Smooth muscle cell of the brain vasculature (primary cell): ENCODE results near the gene AJAP1.

Experiments
- DNase-seq: peaks from one replicate; pipeline ENCODE4 v3.0.0-alpha.2; 2012; ENCODE audit warnings: low read depth, low spot score

The AJAP1 gene

DNA sequence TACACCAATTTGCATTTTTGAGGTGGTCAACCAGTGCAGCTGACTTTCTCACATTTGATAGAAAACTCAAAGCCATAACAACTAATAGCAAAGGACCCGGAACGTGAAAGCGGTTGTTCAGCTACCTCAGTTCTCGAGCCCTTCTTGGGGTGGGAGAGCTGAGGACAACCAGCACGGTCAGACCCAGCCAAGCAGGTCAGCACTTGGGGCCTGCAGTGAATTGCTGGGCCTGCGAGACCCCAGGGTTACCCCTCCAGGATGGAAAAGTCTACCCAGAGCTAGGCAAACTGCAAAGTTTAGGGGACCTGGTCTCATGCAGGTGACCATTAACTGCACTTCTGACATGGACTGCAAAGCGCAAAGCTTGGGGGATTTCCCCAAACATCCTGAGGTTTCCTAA lies 23.8 kb upstream of the AJAP1 start:
- no peak for DNase-seq

- no peak for DNase-seq
These were observed 23.1 kb upstream of the AJAP1 start for GRCh38 chr1:4631321-4631720.

DNA sequence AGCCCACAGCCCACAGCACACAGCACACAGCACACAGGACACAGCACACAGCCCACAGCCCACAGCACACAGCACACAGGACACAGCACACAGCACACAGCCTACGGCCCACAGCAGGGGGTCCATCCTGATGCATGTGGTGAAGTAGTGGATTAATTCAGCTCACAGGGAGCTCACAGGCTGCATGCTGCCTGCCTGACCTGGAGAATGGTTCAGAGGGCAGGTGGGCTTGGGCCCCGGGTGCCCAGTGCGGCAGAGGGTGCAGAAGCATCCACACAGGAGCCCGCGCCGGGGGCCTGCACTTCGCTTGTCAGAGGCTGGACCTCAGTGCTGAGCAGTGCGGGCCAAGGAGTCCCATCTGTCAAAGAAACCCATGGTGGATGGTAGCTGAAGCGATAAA lies 21.1 kb upstream of the AJAP1 start:
- no peak for DNase-seq

DNA sequence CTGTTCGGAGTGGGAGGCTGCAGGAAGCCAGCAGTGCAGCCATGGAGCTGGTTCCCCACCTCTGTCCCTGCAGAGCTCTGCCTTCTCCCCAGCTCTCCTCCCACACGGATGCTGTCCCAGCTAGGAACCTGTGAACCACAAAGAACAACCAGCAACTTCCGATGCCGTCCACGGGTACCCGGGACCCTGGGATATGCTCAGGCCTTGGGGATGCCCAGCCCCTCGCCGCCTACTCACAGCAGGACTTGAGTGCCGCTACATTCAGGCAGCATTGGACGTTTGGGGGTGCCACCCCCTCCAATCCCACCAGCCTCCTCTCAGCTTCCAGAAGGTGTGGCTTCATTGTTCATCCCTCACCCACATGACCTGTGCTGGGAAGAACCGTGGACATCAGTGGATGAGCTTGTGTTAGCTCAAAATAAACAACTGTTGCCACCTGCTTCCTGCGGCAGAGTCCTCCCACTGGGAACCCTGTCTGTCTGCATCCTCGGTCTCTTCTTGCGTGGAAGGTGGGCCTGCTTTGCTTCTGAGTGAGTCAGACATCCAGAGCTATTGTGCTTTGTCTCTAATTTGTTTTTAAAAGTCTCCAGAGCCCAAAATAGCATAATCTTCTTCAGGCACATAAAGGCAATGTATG lies 20.1 kb upstream of the AJAP1 start:
- DNase-seq = no peak

- DNase-seq = no peak
These were observed 19.5 kb upstream of the AJAP1 start for GRCh38 chr1:4634793-4635406.

DNA sequence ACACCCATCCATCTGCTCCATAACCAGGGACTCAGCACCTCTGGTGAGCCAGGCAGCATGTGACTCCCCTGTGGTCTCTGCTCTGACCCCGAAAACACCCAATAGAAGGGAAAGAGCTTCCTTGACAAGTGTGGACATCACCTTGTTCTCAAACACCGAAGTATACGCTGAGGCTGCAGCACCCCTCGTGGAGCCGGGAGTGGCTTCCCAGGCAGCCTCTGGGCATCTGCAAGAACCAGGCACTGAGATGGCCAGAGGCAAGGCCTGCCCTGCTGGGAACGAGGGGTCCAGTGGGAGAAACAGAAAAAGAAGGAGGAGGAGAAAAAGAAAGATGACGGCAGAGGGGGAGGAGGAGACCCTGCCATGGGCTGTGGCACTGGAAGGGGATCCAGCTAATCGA lies 18.2 kb upstream of the AJAP1 start:
- no peak for DNase-seq

GRCh38 chr1:4636644-4637380 lies 17.6 kb upstream of the AJAP1 start:
- no peak for DNase-seq

GRCh38 chr1:4637616-4638344 lies 16.6 kb upstream of the AJAP1 start:
- no peak for DNase-seq

- DNase-seq = no peak
These were observed 16.1 kb upstream of the AJAP1 start for GRCh38 chr1:4638345-4638729.

- no peak for DNase-seq
These were observed 13.5 kb upstream of the AJAP1 start for GRCh38 chr1:4640931-4641330.

GRCh38 chr1:4647391-4647790 lies 7.0 kb upstream of the AJAP1 start:
- DNase-seq = no peak

DNA sequence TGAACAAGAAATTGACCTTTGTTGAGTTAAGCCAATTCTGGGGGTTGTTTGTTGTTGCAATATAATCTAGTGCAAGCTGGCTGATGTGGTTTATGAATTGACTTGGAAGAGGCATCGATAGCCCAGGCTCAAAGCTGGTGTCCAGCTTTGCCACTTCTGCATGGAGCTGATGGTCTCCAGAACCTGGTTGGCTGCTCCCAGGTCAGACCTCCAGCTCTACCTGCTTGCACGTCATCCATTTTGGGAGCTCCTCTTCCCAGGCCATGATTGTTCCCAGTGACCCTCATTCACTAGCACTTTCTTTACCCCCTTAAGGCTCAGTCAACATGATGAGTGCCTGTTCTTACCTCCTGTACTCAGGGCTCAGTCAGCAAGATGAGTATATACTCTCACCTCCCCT lies 5.8 kb upstream of the AJAP1 start:
- DNase-seq = no peak

- no peak for DNase-seq
These were observed 3.9 kb upstream of the AJAP1 start for GRCh38 chr1:4650481-4650880.

DNA sequence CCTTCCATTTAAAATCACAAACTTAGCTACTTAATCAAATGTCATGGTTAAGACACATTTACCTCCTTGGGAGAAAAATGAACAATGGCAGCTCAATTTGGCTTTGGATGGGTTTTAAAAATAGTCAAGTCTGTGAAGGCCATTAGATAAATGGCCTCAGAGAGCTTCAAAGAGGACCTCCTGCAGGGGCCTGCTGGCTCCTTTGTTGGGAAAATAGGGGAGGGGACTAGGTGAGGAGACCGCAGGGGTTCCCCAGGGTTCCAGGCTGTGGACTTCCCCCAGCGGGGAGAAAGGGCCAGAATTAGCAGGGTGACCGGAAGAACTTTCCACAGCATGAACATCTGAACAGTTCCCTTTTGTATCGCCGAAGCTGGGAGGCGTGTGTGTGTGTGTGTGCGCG lies 3.4 kb upstream of the AJAP1 start:
- no peak for DNase-seq

- no peak for DNase-seq
These were observed 1.6 kb upstream of the AJAP1 start for GRCh38 chr1:4652631-4653327.

GRCh38 chr1:4653328-4653660 lies 1.1 kb upstream of the AJAP1 start:
- no peak for DNase-seq

DNA sequence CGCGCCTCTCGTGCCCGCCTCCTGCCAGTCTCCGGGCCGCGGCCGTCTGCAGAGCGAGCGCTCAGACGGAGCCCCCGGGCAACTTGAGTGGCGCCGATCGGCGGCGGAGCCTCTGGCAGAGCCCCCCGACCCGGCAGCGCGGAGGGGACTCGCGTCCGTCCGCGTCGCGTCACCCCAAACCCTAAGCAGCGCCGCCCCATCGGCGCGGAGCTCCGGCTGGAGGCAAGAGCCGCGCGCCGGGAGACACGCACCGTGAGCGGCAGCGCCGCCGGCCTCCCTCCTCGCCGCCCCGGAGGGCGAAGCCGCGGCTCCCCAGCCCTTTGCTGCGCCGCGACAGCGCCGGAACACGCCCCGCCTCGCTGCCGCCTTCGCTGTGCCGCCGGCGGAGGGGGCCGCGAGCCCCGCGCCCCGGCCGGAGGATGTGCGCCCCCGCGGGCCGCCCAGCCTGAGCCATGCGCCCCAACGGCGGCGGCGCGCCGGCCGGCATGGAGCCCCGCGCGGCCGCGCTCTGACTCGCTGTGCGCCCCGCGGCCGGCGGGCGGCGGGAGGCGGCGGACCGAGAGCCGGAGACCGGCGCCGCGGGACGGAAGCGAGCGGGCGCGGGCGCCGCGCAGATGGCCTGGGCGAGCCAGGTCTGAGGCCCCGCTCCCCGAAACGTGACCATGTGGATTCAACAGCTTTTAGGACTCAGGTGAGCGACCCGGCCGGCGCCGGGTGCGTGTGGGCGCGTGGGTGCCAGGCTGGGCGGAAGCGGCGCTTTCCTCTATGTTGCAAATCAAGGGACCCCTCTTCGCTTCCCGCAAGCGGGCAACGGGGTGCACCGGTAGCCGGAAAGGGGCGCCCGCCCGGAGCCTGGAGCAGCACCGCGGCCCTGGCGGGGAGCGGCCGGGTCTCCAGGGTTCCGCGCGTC lies 610 bp downstream of the AJAP1 start:
- DNase-seq = no peak

DNA sequence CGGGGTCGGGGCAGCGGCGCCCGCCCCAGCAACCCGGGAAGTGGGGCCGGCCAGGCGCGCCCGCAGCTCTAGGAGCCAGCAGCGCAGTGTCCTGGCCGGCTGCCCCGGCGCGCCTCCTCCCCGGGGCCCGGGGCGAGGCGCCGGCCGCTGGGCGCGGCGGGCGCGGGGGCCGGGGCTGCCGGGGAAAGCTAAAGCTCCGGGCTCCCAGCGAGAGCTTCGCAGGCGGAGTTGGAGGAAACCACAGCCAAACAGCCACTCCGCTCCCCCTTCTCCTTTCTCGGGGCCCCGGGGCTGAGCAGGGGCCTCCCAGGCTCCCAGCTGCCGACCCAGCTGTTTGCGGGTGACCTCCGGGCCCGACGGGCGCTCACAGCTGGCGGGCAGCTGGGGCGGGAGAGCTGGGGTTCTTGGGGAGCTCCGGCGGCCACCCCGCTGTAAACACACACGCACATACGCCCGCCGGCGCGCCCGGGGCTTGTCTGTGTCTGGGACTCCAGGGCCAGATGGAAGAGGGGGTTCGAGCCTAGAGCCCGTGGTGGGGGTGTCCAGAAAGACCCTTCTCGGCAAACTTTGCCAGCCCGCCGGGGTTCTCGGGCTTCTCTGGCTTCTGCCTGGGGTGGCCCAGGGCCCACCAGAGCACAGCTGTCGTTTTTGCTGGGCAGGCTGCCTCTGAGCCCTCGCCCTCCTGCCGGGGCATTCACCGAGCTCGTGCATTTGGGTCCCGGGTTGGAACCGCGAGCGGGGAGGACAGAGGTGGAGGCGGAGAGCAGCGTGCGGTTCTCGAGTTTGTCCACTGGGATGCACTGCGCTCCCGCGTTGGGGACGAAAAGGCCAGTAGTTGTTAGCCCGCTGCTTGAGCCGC lies 1.5 kb downstream of the AJAP1 start:
- no peak for DNase-seq

DNA sequence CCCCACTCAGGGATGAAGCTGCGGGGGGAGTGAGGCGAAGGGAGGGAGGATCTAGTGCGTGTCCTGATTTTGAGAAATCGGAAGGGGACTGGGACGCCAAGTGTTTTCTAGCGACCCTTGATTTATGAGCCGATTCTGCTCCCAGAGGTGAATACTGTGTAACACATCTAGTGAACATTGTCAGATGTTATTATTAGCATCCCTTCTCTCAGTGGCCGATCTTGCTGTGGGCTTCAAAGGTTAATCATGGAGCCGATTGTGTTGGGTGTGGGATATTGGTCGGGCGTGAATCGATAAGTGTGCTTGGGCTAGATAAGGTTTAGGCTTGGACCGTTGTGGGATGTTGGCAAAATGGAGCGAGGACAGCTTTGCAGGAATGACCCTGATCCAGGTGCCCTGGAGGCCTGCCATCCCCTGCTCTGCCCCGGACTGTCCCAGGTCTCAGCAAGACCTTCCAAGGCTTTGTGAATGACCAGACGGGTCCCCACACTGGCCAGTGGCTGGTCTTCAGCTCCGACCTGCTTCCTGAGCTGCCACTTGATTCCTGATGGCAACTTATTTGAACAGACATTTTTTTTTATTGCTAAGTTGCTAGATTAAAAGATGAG lies 2.2 kb downstream of the AJAP1 start:
- no peak for DNase-seq
